Activated naive CD4-positive, alpha-beta T cell (primary cell): ENCODE results near the gene BCL11B.

Experiments used
- DNase-seq, 4 experiments: peaks; one replicate each; lab custom pipeline; 2025; lab: John Stamatoyannopoulos, UW

BCL11B gene

GRCh38 chr14:99137001-99137700, 134.8 kb downstream of the BCL11B start:
- DNase-seq = no peak

GRCh38 chr14:99136401-99136800, 135.6 kb downstream of the BCL11B start:
- DNase-seq = no peak

- DNase-seq = no peak
Measured at GRCh38 chr14:99136047-99136400, 136.0 kb downstream of the BCL11B start.

- DNase-seq = no peak
Measured at GRCh38 chr14:99134516-99135046, 137.4 kb downstream of the BCL11B start.

GRCh38 chr14:99133636-99134515, 138.1 kb downstream of the BCL11B start:
- DNase-seq = no peak

GRCh38 chr14:99132821-99133635, 139.0 kb downstream of the BCL11B start:
- DNase-seq = no peak

- DNase-seq = no peak
Measured at GRCh38 chr14:99131632-99132271, 140.2 kb downstream of the BCL11B start.

- no peak for DNase-seq
Measured at GRCh38 chr14:99129998-99130397, 142.0 kb downstream of the BCL11B start.

- no peak for DNase-seq
Measured at GRCh38 chr14:99129211-99129696, 142.7 kb downstream of the BCL11B start.

- no peak for DNase-seq
Measured at GRCh38 chr14:99128185-99128584, 143.8 kb downstream of the BCL11B start.

GRCh38 chr14:99127651-99128167, 144.3 kb downstream of the BCL11B start:
- DNase-seq = no peak

GRCh38 chr14:99125616-99126431, 146.2 kb downstream of the BCL11B start:
- no peak for DNase-seq

- DNase-seq = no peak
Measured at GRCh38 chr14:99125113-99125512, 146.9 kb downstream of the BCL11B start.

GRCh38 chr14:99124482-99125105, 147.4 kb downstream of the BCL11B start:
- DNase-seq = no peak

- DNase-seq = no peak
Measured at GRCh38 chr14:99123208-99123870, 148.7 kb downstream of the BCL11B start.

GRCh38 chr14:99122521-99123125, 149.4 kb downstream of the BCL11B start:
- DNase-seq = no peak

GRCh38 chr14:99121319-99121875, 150.6 kb downstream of the BCL11B start:
- no peak for DNase-seq

GRCh38 chr14:99120526-99121318, 151.3 kb downstream of the BCL11B start:
- no peak for DNase-seq
